Parathyroid adenoma (tissue), 2 donors: ENCODE results near the gene TCF15.

Experiments used
- H2AFZ ChIP-seq: fragments of 300-600 bp; sonication (generic); one replicate; pipeline ENCODE4 v1.7.0; 2017; ENCODE audit warnings: antibody characterized with exemption, mild to moderate bottlenecking
- H3K27ac ChIP-seq: fragments of 300-600 bp; sonication (generic); one replicate; pipeline ENCODE4 v1.7.0; 2017
- H3K27me3 ChIP-seq: fragments of 300-600 bp; sonication (generic); one replicate; pipeline ENCODE4 v1.7.0; 2017; ENCODE audit warnings: low read length; ENCODE audit not compliant: control insufficient read depth, insufficient read depth
- H3K36me3 ChIP-seq: fragments of 300-600 bp; sonication (generic); one replicate; pipeline ENCODE4 v1.7.0; 2017; ENCODE audit warnings: low read length; ENCODE audit not compliant: control insufficient read depth, insufficient read depth
- H3K4me1 ChIP-seq: fragments of 300-600 bp; sonication (generic); one replicate; pipeline ENCODE4 v1.7.0; 2017; ENCODE audit warnings: control low read depth
- H3K4me2 ChIP-seq: fragments of 300-600 bp; sonication (generic); one replicate; pipeline ENCODE4 v1.7.0; 2017; ENCODE audit warnings: low read length
- H3K4me3 ChIP-seq: fragments of 300-600 bp; sonication (generic); one replicate; pipeline ENCODE4 v1.7.0; 2017; ENCODE audit warnings: low read depth, low read length
- H3K79me2 ChIP-seq: fragments of 300-600 bp; sonication (generic); one replicate; pipeline ENCODE4 v1.7.0; 2017; ENCODE audit warnings: control low read depth
- H3K9ac ChIP-seq: fragments of 300-600 bp; sonication (generic); one replicate; pipeline ENCODE4 v1.7.0; 2017; ENCODE audit warnings: mild to moderate bottlenecking
- H3K9me3 ChIP-seq: fragments of 300-600 bp; sonication (generic); one replicate; pipeline ENCODE4 v1.7.0; 2017; ENCODE audit warnings: low read length; ENCODE audit not compliant: control insufficient read depth
- TF ChIP-seq, protein P1 (sequence below): fragments of 300-600 bp; sonication (generic); IDR thresholded peaks from one replicate; pipeline ENCODE4 v1.7.0; 2017; ENCODE audit warnings: antibody characterized with exemption, mild to moderate bottlenecking
- donor health status: primary hyperparathyroidism.

The TCF15 gene

DNA sequence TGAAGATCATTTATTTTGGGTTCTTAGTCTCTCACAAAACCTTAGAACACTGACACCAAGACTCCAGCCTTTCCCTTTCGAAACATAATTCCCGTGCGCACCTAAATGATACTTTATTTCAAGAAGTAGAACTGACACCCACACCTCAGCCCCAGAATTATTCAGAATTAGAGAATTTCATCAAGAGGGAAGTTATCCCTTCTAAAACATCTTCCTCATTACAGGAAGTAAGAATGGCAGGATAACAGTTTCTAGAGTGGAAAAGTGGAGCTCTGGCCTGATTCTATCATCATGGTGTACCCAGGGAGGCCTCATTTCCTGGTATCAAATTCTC is 44.3 kb upstream of the TCF15 start:
- Histone ChIP-seq H3K4me1 (peaks cover 20% of the 10 kb centered on the region), H3K9ac (no peak overlapping the region), H3K36me3 (no peaks in the 10 kb centered on the region), H2AFZ (no peak overlapping the region), H3K27me3 (no peaks in the 10 kb centered on the region), H3K27ac (no peak overlapping the region), H3K4me2 (no peak overlapping the region), H3K4me3 (no peak overlapping the region), H3K79me2 (no peaks in the 10 kb centered on the region), H3K9me3 (no peaks in the 10 kb centered on the region)
- TF ChIP-seq, protein P1, sequence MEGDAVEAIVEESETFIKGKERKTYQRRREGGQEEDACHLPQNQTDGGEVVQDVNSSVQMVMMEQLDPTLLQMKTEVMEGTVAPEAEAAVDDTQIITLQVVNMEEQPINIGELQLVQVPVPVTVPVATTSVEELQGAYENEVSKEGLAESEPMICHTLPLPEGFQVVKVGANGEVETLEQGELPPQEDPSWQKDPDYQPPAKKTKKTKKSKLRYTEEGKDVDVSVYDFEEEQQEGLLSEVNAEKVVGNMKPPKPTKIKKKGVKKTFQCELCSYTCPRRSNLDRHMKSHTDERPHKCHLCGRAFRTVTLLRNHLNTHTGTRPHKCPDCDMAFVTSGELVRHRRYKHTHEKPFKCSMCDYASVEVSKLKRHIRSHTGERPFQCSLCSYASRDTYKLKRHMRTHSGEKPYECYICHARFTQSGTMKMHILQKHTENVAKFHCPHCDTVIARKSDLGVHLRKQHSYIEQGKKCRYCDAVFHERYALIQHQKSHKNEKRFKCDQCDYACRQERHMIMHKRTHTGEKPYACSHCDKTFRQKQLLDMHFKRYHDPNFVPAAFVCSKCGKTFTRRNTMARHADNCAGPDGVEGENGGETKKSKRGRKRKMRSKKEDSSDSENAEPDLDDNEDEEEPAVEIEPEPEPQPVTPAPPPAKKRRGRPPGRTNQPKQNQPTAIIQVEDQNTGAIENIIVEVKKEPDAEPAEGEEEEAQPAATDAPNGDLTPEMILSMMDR = no peak

DNA sequence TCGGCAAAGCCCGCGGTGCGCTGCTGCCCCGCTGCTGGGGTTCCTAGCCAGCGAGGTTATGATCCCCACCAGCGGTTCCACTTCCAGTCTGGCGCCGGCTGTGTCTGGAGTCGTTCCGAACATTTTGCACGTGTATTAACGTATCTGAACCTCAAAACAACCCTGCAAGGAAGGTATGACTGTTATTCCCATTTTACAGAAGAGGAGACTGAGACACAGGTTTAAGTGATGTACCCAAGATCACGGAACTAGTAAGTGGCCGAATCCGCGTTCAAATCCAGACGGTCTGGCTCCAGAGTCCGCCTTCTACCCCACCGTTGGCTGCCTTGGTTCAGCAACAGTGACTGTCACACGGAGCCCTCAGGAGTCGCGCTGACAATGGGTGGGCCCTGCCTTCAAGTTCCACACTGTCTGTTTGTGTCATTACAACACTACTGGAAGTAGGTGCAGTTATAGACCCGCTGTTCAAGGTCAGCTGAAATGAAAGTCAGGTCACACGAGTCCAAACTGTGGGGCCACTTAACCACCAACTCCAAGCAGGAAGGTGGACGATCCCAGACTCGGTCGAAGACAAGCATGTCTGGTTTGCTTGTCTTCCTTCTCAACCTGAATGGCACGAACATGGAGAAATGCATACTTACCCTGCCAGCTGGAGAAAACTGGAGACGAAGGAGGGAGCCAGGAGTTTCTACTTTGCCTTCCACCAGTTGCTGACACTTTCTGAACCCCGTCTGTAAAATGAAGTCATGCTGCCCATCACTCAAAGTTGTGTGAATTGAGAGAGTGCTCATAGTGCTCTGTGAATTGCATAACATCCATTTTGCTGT is 43.7 kb upstream of the TCF15 start:
- Histone ChIP-seq H3K9me3 (no peaks in the 10 kb centered on the region), H3K9ac (no peak overlapping the region), H3K79me2 (no peaks in the 10 kb centered on the region), H3K27me3 (no peaks in the 10 kb centered on the region), H3K4me1 (peaks cover 20% of the 10 kb centered on the region), H2AFZ (peak overlapping the region; percentile 75), H3K36me3 (no peaks in the 10 kb centered on the region), H3K4me3 (peak overlapping the region; percentile 53), H3K27ac (peak overlapping the region; percentile 70), H3K4me2 (peak overlapping the region; percentile 64)
- TF ChIP-seq, protein P1 = no peak

DNA sequence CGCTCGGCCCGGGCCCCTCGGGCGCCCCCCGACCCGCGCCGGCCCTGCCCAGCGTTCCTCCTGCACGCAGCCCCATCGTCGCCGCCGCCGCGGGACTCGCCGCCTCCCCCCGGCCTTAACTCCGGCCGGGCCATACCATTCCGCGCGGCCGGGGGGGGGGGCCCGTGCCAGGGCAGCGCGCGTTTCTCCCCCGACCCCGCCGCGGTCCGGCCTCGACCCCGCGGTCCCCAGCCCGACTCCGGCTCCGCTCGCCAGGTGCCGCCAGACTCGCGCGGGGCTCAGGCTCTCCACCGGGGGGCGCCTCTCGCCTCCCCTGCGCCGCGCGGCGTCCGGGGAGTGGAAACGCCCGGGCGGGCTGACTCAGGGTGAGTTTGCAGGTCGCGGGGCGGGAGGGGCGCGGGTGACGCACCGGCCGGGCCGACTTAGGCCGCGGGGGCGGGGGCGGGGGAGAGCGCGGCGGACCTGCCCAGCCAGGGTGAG is 43.0 kb upstream of the TCF15 start, which contains the start of gene SRXN1:
Gene SRXN1 (minus strand): TSS at position 91 of the 480 bp plus-strand sequence. CDS start 15 bp downstream, at position 76.
- TF ChIP-seq, protein P1 = peak; percentile 79
- Histone ChIP-seq H3K36me3 (no peaks in the 10 kb centered on the region), H3K27me3 (no peaks in the 10 kb centered on the region), H3K9me3 (no peaks in the 10 kb centered on the region), H3K4me1 (peaks cover 20% of the 10 kb centered on the region), H2AFZ (peak within 1 kb of the TSS; percentile 75), H3K79me2 (no peaks in the 10 kb centered on the region), H3K4me2 (peak within 1 kb of the TSS; percentile 64), H3K9ac (peak within 1 kb of the TSS; percentile 32), H3K27ac (peak within 1 kb of the TSS; percentile 70), H3K4me3 (peak within 1 kb of the TSS; percentile 69)

DNA sequence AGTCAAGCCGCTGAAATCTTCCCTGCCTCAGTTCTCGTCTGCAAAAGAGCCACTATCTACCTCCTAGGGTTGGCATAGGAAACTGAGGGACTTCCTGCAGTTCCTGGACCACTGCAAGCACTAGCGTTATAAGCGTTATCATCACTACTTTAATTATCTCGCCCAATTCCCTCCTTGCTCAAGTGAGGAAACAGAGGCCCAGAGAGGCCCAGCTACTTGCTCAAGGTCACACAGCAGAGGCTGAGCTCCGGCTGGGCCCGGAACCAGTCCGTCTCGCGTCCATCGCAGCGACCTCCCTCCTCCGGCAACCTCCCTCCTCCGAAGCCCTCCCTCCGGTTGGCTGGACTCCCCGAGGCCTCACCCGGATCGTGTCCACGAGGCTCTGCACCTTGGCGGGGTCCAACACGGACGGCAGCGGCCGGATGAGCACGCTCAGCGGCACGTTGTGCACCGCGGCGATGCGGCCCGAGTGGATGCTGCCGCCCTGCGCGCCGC is 42.6 kb upstream of the TCF15 start:
- Histone ChIP-seq H3K79me2 (no peaks in the 10 kb centered on the region), H2AFZ (peak overlapping the region; percentile 71), H3K4me2 (peak overlapping the region; percentile 64), H3K27me3 (no peaks in the 10 kb centered on the region), H3K9ac (peak overlapping the region; percentile 32), H3K4me1 (peaks cover 20% of the 10 kb centered on the region), H3K4me3 (peak overlapping the region; percentile 69), H3K36me3 (no peaks in the 10 kb centered on the region), H3K9me3 (no peaks in the 10 kb centered on the region), H3K27ac (peak overlapping the region; percentile 68)
- TF ChIP-seq, protein P1 = no peak
